HepG2 (cell line): ENCODE data around the gene ETS2.

Experiments
- CEBPB ChIP-seq: IDR thresholded peaks from 2 replicates; pipeline ENCODE4 v1.6.1; 2011; ENCODE audit warnings: low read depth, low read length, improper control_type of control experiment, borderline replicate concordance
- FOXA3 ChIP-seq: IDR thresholded peaks from 2 replicates; pipeline ENCODE4 v1.6.1; 2016; ENCODE audit warnings: missing genetic modification reagents, missing compliant biosample characterization
- HIVEP1 ChIP-seq: sonication (generic); formaldehyde crosslinking; IDR thresholded peaks from 2 replicates; pipeline ENCODE4 v1.4.0; 2020; ENCODE audit warnings: mild to moderate bottlenecking, missing genetic modification reagents
- KLF16 ChIP-seq, 2 experiments: sonication (generic) in 1 of 2; formaldehyde crosslinking in 1 of 2; IDR thresholded peaks; 2 replicates each; pipeline versions ENCODE4 v1.6.1 to v1.8.0; 2016 to 2023; ENCODE audit warnings: missing genetic modification reagents in 2 of 2, missing compliant biosample characterization in 1 of 2
- POLR2A ChIP-seq, 2 experiments: IDR thresholded peaks; 2 replicates each; pipeline ENCODE4 v1.6.1; 2011; ENCODE audit warnings: low read depth in 2 of 2, low read length in 2 of 2, mild to moderate bottlenecking in 1 of 2, moderate library complexity in 1 of 2; ENCODE audit not compliant: insufficient read depth in 1 of 2
- ZNF124 ChIP-seq: sonication (generic); formaldehyde crosslinking; IDR thresholded peaks from 2 replicates; pipeline ENCODE4 v1.4.0; 2020; ENCODE audit warnings: missing genetic modification reagents
- ZNF274 ChIP-seq: sonication (generic); formaldehyde crosslinking; IDR thresholded peaks from 2 replicates; pipeline ENCODE4 v1.5.1; 2020; ENCODE audit warnings: mild to moderate bottlenecking, missing genetic modification reagents
- TF ChIP-seq, protein P1 (sequence below): sonication (generic); IDR thresholded peaks from 2 replicates; pipeline ENCODE4 v1.6.1; 2016; ENCODE audit warnings: low read depth, borderline replicate concordance
- TF ChIP-seq, protein P2 (sequence below): sonication (generic); formaldehyde crosslinking; IDR thresholded peaks from 2 replicates; pipeline ENCODE4 v1.5.0; 2020; ENCODE audit warnings: mild to moderate bottlenecking, missing genetic modification reagents, moderate library complexity
- TF ChIP-seq, protein P3 (sequence below): sonication (generic); formaldehyde crosslinking; IDR thresholded peaks from 2 replicates; pipeline ENCODE4 v1.8.0; 2022; ENCODE audit warnings: mild to moderate bottlenecking, missing genetic modification reagents, moderate library complexity

GRCh38 chr21:38852708-38853107 is 47.0 kb downstream of the ETS2 start:
- no peak for TF ChIP-seq CEBPB
- TF ChIP-seq HIVEP1 (CRISPR knock-in tag), result no peak
- TF ChIP-seq POLR2A (IDR thresholded peaks at IDR 0.05; ENCODE audit: insufficient read depth in 1 of 2, low read depth in 2 of 2, low read length in 2 of 2), result no peak
- TF ChIP-seq, protein P1, sequence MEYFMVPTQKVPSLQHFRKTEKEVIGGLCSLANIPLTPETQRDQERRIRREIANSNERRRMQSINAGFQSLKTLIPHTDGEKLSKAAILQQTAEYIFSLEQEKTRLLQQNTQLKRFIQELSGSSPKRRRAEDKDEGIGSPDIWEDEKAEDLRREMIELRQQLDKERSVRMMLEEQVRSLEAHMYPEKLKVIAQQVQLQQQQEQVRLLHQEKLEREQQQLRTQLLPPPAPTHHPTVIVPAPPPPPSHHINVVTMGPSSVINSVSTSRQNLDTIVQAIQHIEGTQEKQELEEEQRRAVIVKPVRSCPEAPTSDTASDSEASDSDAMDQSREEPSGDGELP, result no peak
- TF ChIP-seq FOXA3, result no peak
- TF ChIP-seq, protein P2, sequence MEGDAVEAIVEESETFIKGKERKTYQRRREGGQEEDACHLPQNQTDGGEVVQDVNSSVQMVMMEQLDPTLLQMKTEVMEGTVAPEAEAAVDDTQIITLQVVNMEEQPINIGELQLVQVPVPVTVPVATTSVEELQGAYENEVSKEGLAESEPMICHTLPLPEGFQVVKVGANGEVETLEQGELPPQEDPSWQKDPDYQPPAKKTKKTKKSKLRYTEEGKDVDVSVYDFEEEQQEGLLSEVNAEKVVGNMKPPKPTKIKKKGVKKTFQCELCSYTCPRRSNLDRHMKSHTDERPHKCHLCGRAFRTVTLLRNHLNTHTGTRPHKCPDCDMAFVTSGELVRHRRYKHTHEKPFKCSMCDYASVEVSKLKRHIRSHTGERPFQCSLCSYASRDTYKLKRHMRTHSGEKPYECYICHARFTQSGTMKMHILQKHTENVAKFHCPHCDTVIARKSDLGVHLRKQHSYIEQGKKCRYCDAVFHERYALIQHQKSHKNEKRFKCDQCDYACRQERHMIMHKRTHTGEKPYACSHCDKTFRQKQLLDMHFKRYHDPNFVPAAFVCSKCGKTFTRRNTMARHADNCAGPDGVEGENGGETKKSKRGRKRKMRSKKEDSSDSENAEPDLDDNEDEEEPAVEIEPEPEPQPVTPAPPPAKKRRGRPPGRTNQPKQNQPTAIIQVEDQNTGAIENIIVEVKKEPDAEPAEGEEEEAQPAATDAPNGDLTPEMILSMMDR (CRISPR knock-in tag), result no peak
- no peak for TF ChIP-seq KLF16 (CRISPR knock-in tag; IDR thresholded peaks at IDR 0.05)
- TF ChIP-seq, protein P3, sequence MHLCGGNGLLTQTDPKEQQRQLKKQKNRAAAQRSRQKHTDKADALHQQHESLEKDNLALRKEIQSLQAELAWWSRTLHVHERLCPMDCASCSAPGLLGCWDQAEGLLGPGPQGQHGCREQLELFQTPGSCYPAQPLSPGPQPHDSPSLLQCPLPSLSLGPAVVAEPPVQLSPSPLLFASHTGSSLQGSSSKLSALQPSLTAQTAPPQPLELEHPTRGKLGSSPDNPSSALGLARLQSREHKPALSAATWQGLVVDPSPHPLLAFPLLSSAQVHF (CRISPR knock-in tag), result no peak
- TF ChIP-seq ZNF124, result no peak
- no peak for TF ChIP-seq ZNF274 (CRISPR knock-in tag)
